Osteocyte (in vitro differentiated cells): ENCODE measurements around the gene PRDM13. TPM values are rescaled to one million over a fixed set of nuclear protein-coding genes. Genes with fewer than 3 reads are reported as not detected.

Source experiments
- DNase-seq: peaks from one replicate; pipeline ENCODE4 v3.0.0; 2021; ENCODE audit warnings: mixed read lengths; ENCODE audit not compliant: unreplicated experiment; ENCODE audit errors: extremely low spot score
- H3K27ac Mint-ChIP-seq: one replicate; pipeline ENCODE4 v1.8.0; 2021; ENCODE audit warnings: mild to moderate bottlenecking, mixed read lengths; ENCODE audit not compliant: unreplicated experiment
- H3K27me3 Mint-ChIP-seq: one replicate; pipeline ENCODE4 v1.8.0; 2021; ENCODE audit warnings: mixed read lengths; ENCODE audit not compliant: unreplicated experiment
- H3K36me3 Mint-ChIP-seq: one replicate; pipeline ENCODE4 v1.8.0; 2021; ENCODE audit warnings: mixed read lengths; ENCODE audit not compliant: unreplicated experiment
- H3K4me1 Mint-ChIP-seq: one replicate; pipeline ENCODE4 v1.8.0; 2021; ENCODE audit warnings: mixed read lengths; ENCODE audit not compliant: unreplicated experiment
- H3K4me3 Mint-ChIP-seq: one replicate; pipeline ENCODE4 v1.8.0; 2021; ENCODE audit warnings: mild to moderate bottlenecking, moderate library complexity, mixed read lengths; ENCODE audit not compliant: unreplicated experiment
- H3K9me3 Mint-ChIP-seq: one replicate; pipeline ENCODE4 v1.8.0; 2021; ENCODE audit warnings: mixed read lengths; ENCODE audit not compliant: unreplicated experiment
- CTCF ChIP-seq: fragments of 200-600 bp; sonication (generic); IDR thresholded peaks from 2 replicates; pipeline ENCODE4 v1.5.0; 2021; ENCODE audit warnings: antibody characterized with exemption, mild to moderate bottlenecking, moderate library complexity
- total RNA-seq: library from RNA; stranded (reverse); gene quantifications from 2 replicates; pipeline ENCODE4 v1.2.1, GENCODE V29; 2021

The PRDM13 gene
- total RNA-seq, 1 donor from 2014 or later: not detected

- H3K27me3 Mint-ChIP-seq: peaks cover 86% of the 10 kb centered on the region
- no peak overlapping the region for H3K27ac Mint-ChIP-seq
- no peak overlapping the region for H3K4me3 Mint-ChIP-seq
- DNase-seq: no peak
- no peaks in the 10 kb centered on the region for H3K36me3 Mint-ChIP-seq
- no peaks in the 10 kb centered on the region for H3K9me3 Mint-ChIP-seq
- TF ChIP-seq CTCF: no peak
- H3K4me1 Mint-ChIP-seq: peaks cover 22% of the 10 kb centered on the region
Observed at GRCh38 chr6:99587792-99588191, 18.8 kb upstream of the PRDM13 start.

- peaks cover 84% of the 10 kb centered on the region for H3K27me3 Mint-ChIP-seq
- H3K36me3 Mint-ChIP-seq: no peaks in the 10 kb centered on the region
- DNase-seq: peak; percentile 89
- peaks cover 22% of the 10 kb centered on the region for H3K4me1 Mint-ChIP-seq
- H3K27ac Mint-ChIP-seq: no peak overlapping the region
- no peaks in the 10 kb centered on the region for H3K9me3 Mint-ChIP-seq
- TF ChIP-seq CTCF: peak; percentile 68
- H3K4me3 Mint-ChIP-seq: peak overlapping the region; percentile 84
Observed at GRCh38 chr6:99588618-99589289, 17.9 kb upstream of the PRDM13 start.

GRCh38 chr6:99589290-99589672 lies 17.4 kb upstream of the PRDM13 start:
- H3K27ac Mint-ChIP-seq: no peak overlapping the region
- TF ChIP-seq CTCF: no peak
- H3K4me1 Mint-ChIP-seq: peaks cover 22% of the 10 kb centered on the region
- no peaks in the 10 kb centered on the region for H3K9me3 Mint-ChIP-seq
- no peaks in the 10 kb centered on the region for H3K36me3 Mint-ChIP-seq
- H3K4me3 Mint-ChIP-seq: peak overlapping the region; percentile 84
- no peak for DNase-seq
- peaks cover 84% of the 10 kb centered on the region for H3K27me3 Mint-ChIP-seq

- Mint-ChIP-seq H3K27me3 (peaks cover 83% of the 10 kb centered on the region), H3K36me3 (no peaks in the 10 kb centered on the region), H3K4me1 (peaks cover 22% of the 10 kb centered on the region), H3K27ac (no peak overlapping the region), H3K4me3 (peak overlapping the region; percentile 20), H3K9me3 (no peaks in the 10 kb centered on the region)
- no peak for TF ChIP-seq CTCF
- DNase-seq: no peak
Observed at GRCh38 chr6:99589907-99590493, 16.6 kb upstream of the PRDM13 start.

- peaks cover 83% of the 10 kb centered on the region for H3K27me3 Mint-ChIP-seq
- H3K4me1 Mint-ChIP-seq: peaks cover 22% of the 10 kb centered on the region
- TF ChIP-seq CTCF: no peak
- H3K9me3 Mint-ChIP-seq: peaks cover 4% of the 10 kb centered on the region
- no peaks in the 10 kb centered on the region for H3K36me3 Mint-ChIP-seq
- peak overlapping the region; percentile 35 for H3K4me3 Mint-ChIP-seq
- no peak overlapping the region for H3K27ac Mint-ChIP-seq
- DNase-seq: no peak
Observed at GRCh38 chr6:99590728-99591672, 15.6 kb upstream of the PRDM13 start.
